ENCODE measurements around the gene NHLH1. TPM values are rescaled to one million over a fixed set of nuclear protein-coding genes. Genes with fewer than 3 reads are reported as not detected.
A peak's percentile ranks its signal among the peaks of the same experiment; 100 is the strongest.

Gene NHLH1
- total and polyA plus RNA-seq, 2 of the 4 experiments (the other 2 are of a cell fraction) = 0.14 TPM; not detected in 1

GRCh38 chr1:160373696-160374095 is 6.8 kb downstream of the NHLH1 start:
- dilution Hi-C loops (cut with HindIII; ENCODE audit: low sequenced_read_pairs, unreplicated experiment) = no loop called here
- in situ Hi-C loops (cut with MboI; ENCODE audit: low sequenced_read_pairs) = loop anchor here (10.0 kb wide), 1 partner anchor 439 kb away; no protein-coding TSS in a partner anchor
- no peak for ATAC-seq (ENCODE audit: low read depth)

More at GRCh38 chr1:160373696-160374095, 6.8 kb downstream of the NHLH1 start:
- no peak overlapping the region for H3K23ac ChIP-seq (ENCODE audit: low read depth, low read length)
- intact Hi-C loops (cut with micrococcal nuclease) = loop anchor here (10.0 kb wide), 1 partner anchor 429 kb away; the partner anchor contains the start of gene IGSF9
- no peak overlapping the region for H2BK5ac ChIP-seq (ENCODE audit: low read depth, low read length, poor library complexity, severe bottlenecking)
- H2BK120ac ChIP-seq (ENCODE audit: low read depth, low read length) = no peak overlapping the region
- no peak overlapping the region for H3K4me2 ChIP-seq (ENCODE audit: low read depth, low read length)
- no peak overlapping the region for H4K8ac ChIP-seq (ENCODE audit: low read depth in 2 of 2, low read length in 2 of 2)
- POLR2A ChIA-PET (ENCODE audit: unreplicated experiment) = no interaction called here
- no peak for TF ChIP-seq BHLHE40 (IDR thresholded peaks at IDR 0.05; ENCODE audit: low read depth, low read length)
- TF ChIP-seq MXI1 (IDR thresholded peaks at IDR 0.05; ENCODE audit: borderline replicate concordance, low read depth, low read length) = no peak
- no peak for TF ChIP-seq USF2 (IDR thresholded peaks at IDR 0.05; ENCODE audit: low read depth, low read length)
- TF ChIP-seq FOS (IDR thresholded peaks at IDR 0.05; ENCODE audit: low read depth, low read length) = no peak
- no peak for TF ChIP-seq RCOR1 (IDR thresholded peaks at IDR 0.05; ENCODE audit: insufficient replicate concordance, low read length)
- TF ChIP-seq SMC3 (IDR thresholded peaks at IDR 0.05; ENCODE audit: low read depth, low read length) = no peak
- H4K20me1 ChIP-seq (ENCODE audit: insufficient read depth, low read length) = no peaks in the 10 kb centered on the region
- H3K27ac ChIP-seq (ENCODE audit: insufficient read depth, low read length) = no peak overlapping the region
- H3K56ac ChIP-seq (ENCODE audit: extremely low read depth, insufficient read depth, low read length) = no peak overlapping the region
- no peak overlapping the region for H4K5ac ChIP-seq (ENCODE audit: low read depth, low read length)
- H2AK9ac ChIP-seq (replicated peaks; ENCODE audit: low read depth, low read length, poor library complexity) = no peak overlapping the region
- H3K4ac ChIP-seq (ENCODE audit: low read depth, low read length) = no peak overlapping the region
- no peaks in the 10 kb centered on the region for H3K79me1 ChIP-seq (ENCODE audit: low read depth in 1 of 2, low read length in 2 of 2)
- no peak overlapping the region for H2BK20ac ChIP-seq (ENCODE audit: low read depth, low read length)
- DNase-seq = peak; percentile 11
- WGBS, 2 experiments (ENCODE audit: extremely low coverage in 2 of 2, insufficient read length in 1 of 2) = 90% methylated on average over 2 of the region's 4 CpGs; no CpG with 5 or more reads in 1 of the 2 experiments
- no peak overlapping the region for H2BK15ac ChIP-seq (ENCODE audit: low read depth, low read length)
- no peak overlapping the region for H3K4me3 ChIP-seq (ENCODE audit: insufficient read depth, low read depth, low read length)
- peaks cover 5% of the 10 kb centered on the region; the same call in 1 of the 2 replicates for H3K27me3 ChIP-seq (ENCODE audit: control insufficient read depth, insufficient read depth, low read length)
- H3K4me1 ChIP-seq (ENCODE audit: control insufficient read depth, insufficient read depth, low read length) = no peaks in the 10 kb centered on the region
- CTCF ChIA-PET = interaction anchor here (0.6 to 0.7 kb wide), 2 partner anchors 52 to 270 kb away, joined by 3 read pairs; no protein-coding TSS in a partner anchor
- H3K14ac ChIP-seq (replicated peaks; ENCODE audit: low read depth, low read length) = no peak overlapping the region
- no TSS peak for BruUV-seq (replicated peaks)
- H3K9me1 ChIP-seq (ENCODE audit: insufficient read depth, low read length) = no peaks in the 10 kb centered on the region; the same call in 1 of the 2 replicates
- no peaks in the 10 kb centered on the region for H3K9me3 ChIP-seq (ENCODE audit: control insufficient read depth, insufficient read depth, low read length)
- H4K91ac ChIP-seq (ENCODE audit: insufficient read depth, low read depth, low read length) = no peak overlapping the region
- no peak overlapping the region for H2AFZ ChIP-seq (replicated peaks; ENCODE audit: low read length, poor library complexity)
- no peak overlapping the region for H2AK5ac ChIP-seq (ENCODE audit: low read depth, low read length)
- no peak overlapping the region for H3K9ac ChIP-seq (ENCODE audit: low read depth, low read length)
- no peak overlapping the region for H3K18ac ChIP-seq (ENCODE audit: low read depth, low read length)
- H3K36me3 ChIP-seq (ENCODE audit: control insufficient read depth, insufficient read depth, low read length) = no peaks in the 10 kb centered on the region
